ENCODE results near the gene FADS2. TPM values are rescaled to one million over a fixed set of nuclear protein-coding genes. Genes with fewer than 3 reads are reported as not detected.
"Not testable (repeated sequence)": the region's sequence is repeated elsewhere in the genome, so short reads cannot be mapped to it uniquely, and the experiment has no call there.

The FADS2 gene
- total RNA-seq, 2 experiments from 2014 or later: 32.1 to 34.1 TPM

GRCh38 chr11:61880454-61880853 is 52.4 kb downstream of the FADS2 start:
- H3K9me3 Mint-ChIP-seq: no peaks in the 10 kb centered on the region
- no peak overlapping the region for H3K27ac Mint-ChIP-seq
- H3K27me3 Mint-ChIP-seq (ENCODE audit: low read depth): no peaks in the 10 kb centered on the region
- no peak overlapping the region for H3K4me3 Mint-ChIP-seq
- intact Hi-C loops (cut with micrococcal nuclease): no loop called here
- no peak for DNase-seq
- CTCF ChIA-PET: interaction anchor here (1.1 to 4.0 kb wide), 4 partner anchors 10 to 202 kb away, joined by 4 to 17 read pairs (median 8); no protein-coding TSS in a partner anchor
- no peaks in the 10 kb centered on the region for H3K4me1 Mint-ChIP-seq (ENCODE audit: low read depth)
- H3K36me3 Mint-ChIP-seq (ENCODE audit: low read depth): no peaks in the 10 kb centered on the region

DNA sequence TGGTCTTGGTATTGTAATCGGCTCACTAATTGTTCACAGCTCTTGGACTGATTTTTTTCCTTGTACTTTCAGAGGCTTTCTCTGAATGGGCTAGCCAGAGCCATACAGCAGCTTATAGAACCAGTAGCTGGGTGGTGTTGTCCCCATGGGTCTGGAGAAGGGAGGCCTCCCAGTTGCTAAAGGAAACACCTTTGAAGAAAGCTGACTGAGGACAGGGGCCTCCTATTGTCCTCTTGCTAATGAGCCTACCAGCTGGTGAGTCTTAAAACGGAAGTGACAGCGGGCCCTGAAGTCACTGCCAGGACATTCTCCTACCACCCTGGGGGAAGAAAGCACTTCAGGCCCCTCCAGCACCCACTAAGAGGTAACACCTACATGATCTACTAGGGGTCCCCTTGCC is 53.3 kb downstream of the FADS2 start:
- no peak for DNase-seq
- CTCF ChIA-PET: interaction anchor here (0.6 to 4.0 kb wide), 9 partner anchors 9 to 502 kb away, joined by 3 to 17 read pairs (median 4); no protein-coding TSS in a partner anchor
- no peaks in the 10 kb centered on the region for H3K4me1 Mint-ChIP-seq (ENCODE audit: low read depth)
- no peak overlapping the region for H3K4me3 Mint-ChIP-seq
- no peaks in the 10 kb centered on the region for H3K27me3 Mint-ChIP-seq (ENCODE audit: low read depth)
- H3K36me3 Mint-ChIP-seq (ENCODE audit: low read depth): no peaks in the 10 kb centered on the region
- H3K27ac Mint-ChIP-seq: no peak overlapping the region
- no peaks in the 10 kb centered on the region for H3K9me3 Mint-ChIP-seq
- intact Hi-C loops (cut with micrococcal nuclease): no loop called here

GRCh38 chr11:61882267-61882666 is 54.2 kb downstream of the FADS2 start:
- H3K27me3 Mint-ChIP-seq (ENCODE audit: low read depth): not testable (repeated sequence)

GRCh38 chr11:61882879-61883278 is 54.8 kb downstream of the FADS2 start:
- intact Hi-C loops (cut with micrococcal nuclease): no loop called here
- Mint-ChIP-seq H3K36me3 (ENCODE audit: low read depth) (no peaks in the 10 kb centered on the region), H3K27ac (no peak overlapping the region), H3K27me3 (ENCODE audit: low read depth) (no peaks in the 10 kb centered on the region), H3K9me3 (no peaks in the 10 kb centered on the region), H3K4me3 (no peak overlapping the region), H3K4me1 (ENCODE audit: low read depth) (no peaks in the 10 kb centered on the region)
- CTCF ChIA-PET: interaction anchor here (1.2 kb wide), 1 partner anchor 15 kb away, joined by 5 read pairs; no protein-coding TSS in a partner anchor
- DNase-seq: no peak

More at GRCh38 chr11:61882267-61882666, 54.2 kb downstream of the FADS2 start:
- H3K27ac Mint-ChIP-seq; DNase-seq; intact Hi-C loops (cut with micrococcal nuclease); H3K4me1 Mint-ChIP-seq (ENCODE audit: low read depth); H3K36me3 Mint-ChIP-seq (ENCODE audit: low read depth); H3K9me3 Mint-ChIP-seq; H3K4me3 Mint-ChIP-seq: not testable (repeated sequence)
- CTCF ChIA-PET: interaction anchor here (1.3 to 4.0 kb wide), 5 partner anchors 10 to 200 kb away, joined by 3 to 17 read pairs (median 7); no protein-coding TSS in a partner anchor

GRCh38 chr11:61883327-61883726 is 55.2 kb downstream of the FADS2 start:
- Mint-ChIP-seq H3K4me1 (ENCODE audit: low read depth) (no peaks in the 10 kb centered on the region), H3K9me3 (no peaks in the 10 kb centered on the region), H3K27ac (no peak overlapping the region), H3K36me3 (ENCODE audit: low read depth) (no peaks in the 10 kb centered on the region), H3K27me3 (ENCODE audit: low read depth) (no peaks in the 10 kb centered on the region), H3K4me3 (no peak overlapping the region)
- CTCF ChIA-PET: interaction anchor here (1.2 to 1.8 kb wide), 2 partner anchors 14 to 225 kb away, joined by 5 to 6 read pairs; no protein-coding TSS in a partner anchor
- no peak for DNase-seq
- intact Hi-C loops (cut with micrococcal nuclease): no loop called here

GRCh38 chr11:61883947-61884346 is 55.8 kb downstream of the FADS2 start:
- H3K4me1 Mint-ChIP-seq (ENCODE audit: low read depth): no peaks in the 10 kb centered on the region
- H3K9me3 Mint-ChIP-seq: no peaks in the 10 kb centered on the region
- DNase-seq: no peak
- no peak overlapping the region for H3K27ac Mint-ChIP-seq
- H3K36me3 Mint-ChIP-seq (ENCODE audit: low read depth): no peaks in the 10 kb centered on the region
- no peaks in the 10 kb centered on the region for H3K27me3 Mint-ChIP-seq (ENCODE audit: low read depth)
- H3K4me3 Mint-ChIP-seq: no peak overlapping the region
- CTCF ChIA-PET: interaction anchor here (1.2 to 1.8 kb wide), 3 partner anchors 13 to 224 kb away, joined by 5 to 6 read pairs (median 5); no protein-coding TSS in a partner anchor
- intact Hi-C loops (cut with micrococcal nuclease): no loop called here

DNA sequence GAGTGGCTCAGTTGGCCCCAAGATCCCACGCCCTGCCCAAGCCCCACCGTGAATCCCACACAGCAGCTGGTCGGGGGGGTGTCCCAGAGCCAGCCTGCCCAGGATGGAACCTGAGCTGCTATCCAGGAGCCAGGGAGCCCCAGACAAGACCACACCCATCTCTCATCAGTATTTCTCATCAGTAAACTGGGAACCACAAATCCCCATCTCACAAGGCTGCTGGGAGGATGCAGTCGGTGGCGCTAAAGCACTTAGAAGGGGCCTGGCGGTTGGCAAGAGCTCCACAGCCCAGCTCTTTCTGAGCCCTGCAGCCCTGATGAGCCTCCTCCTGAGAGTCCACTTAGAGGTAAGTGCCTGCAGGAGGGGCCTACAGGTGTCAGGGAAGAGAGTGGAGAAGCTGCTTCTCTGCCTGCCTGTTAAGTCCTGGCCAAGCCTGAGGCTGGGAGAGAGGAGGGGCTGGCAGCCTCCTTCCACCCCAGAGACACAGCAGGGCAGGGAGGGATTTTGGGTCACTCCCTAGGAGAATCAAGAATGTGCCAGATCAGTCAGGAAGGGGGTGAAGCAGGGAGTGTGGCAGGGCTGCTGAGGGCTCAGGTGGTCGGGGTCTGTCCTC is 57.2 kb downstream of the FADS2 start:
- intact Hi-C loops (cut with micrococcal nuclease): no loop called here
- Mint-ChIP-seq H3K9me3 (no peaks in the 10 kb centered on the region), H3K36me3 (ENCODE audit: low read depth) (no peaks in the 10 kb centered on the region), H3K27me3 (ENCODE audit: low read depth) (no peaks in the 10 kb centered on the region), H3K4me3 (no peak overlapping the region), H3K4me1 (ENCODE audit: low read depth) (no peaks in the 10 kb centered on the region), H3K27ac (no peak overlapping the region)
- DNase-seq: no peak
- CTCF ChIA-PET: interaction anchor here (0.6 to 1.8 kb wide), 4 partner anchors 12 to 900 kb away, joined by 3 to 6 read pairs (median 5); no protein-coding TSS in a partner anchor

DNA sequence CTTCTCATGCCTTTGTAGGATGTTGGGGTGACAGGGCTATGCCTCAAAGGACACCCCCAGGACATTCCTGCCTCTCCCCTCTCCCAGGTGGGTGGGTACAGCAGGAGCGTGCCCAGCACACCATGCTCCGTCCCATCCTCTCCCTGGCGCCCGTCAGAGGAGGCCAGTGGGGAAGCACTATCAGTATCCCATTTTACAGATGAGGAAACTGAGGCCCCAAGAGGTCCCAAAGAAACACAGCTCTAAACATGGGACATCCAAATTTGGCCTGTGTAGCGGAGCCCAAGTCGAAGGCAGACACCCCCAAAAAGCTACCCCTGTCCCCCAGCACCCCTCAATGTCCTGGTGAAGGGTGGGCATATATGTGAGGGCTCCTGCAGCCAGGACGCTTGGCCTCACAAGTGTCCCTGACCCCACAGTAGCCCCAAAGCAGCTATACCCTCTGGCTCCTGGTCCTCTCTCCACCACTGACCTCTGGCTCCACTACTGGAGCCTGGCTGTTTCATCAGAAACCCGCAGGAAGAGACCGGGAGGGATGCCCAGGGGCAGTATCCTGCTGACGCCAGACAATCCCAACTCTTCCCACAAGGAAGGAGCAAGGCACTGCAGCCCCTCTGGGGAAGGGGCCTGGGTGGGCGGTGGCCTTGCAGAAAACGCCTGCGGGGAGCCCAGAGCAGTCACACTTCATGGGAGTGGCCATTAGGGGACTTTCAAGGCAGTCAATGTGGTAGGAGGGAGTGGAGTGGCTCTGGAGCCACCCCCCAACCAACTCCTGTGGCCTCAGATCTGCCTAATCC is 57.9 kb downstream of the FADS2 start:
- CTCF ChIA-PET: interaction anchor here (1.0 to 1.8 kb wide), 4 partner anchors 12 to 196 kb away, joined by 3 to 5 read pairs (median 4); no protein-coding TSS in a partner anchor
- Mint-ChIP-seq H3K4me1 (ENCODE audit: low read depth) (peaks cover 5% of the 10 kb centered on the region), H3K27me3 (ENCODE audit: low read depth) (no peaks in the 10 kb centered on the region), H3K27ac (no peak overlapping the region), H3K4me3 (no peak overlapping the region), H3K36me3 (ENCODE audit: low read depth) (no peaks in the 10 kb centered on the region), H3K9me3 (no peaks in the 10 kb centered on the region)
- intact Hi-C loops (cut with micrococcal nuclease): no loop called here
- DNase-seq: no peak

DNA sequence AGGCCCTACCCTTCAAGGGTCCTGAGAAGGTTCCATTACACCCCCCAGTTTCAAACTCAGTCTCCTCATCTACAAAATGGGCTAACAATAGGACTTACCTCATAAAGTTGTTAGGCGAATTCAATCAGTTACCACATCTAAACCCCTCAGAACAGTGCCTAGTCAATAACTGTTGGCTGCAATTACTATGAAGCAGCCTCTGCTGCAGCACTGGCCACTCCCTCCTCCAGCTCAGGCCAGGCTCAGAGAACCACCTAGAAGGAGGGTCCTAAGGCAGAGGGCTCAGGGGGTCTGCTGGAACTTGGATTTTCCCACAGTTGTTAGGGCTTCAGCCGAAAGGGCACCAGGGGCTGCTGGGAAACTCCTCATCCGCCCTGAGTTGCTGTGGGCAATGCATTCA is 58.5 kb downstream of the FADS2 start:
- no peaks in the 10 kb centered on the region for H3K36me3 Mint-ChIP-seq (ENCODE audit: low read depth)
- CTCF ChIA-PET: interaction anchor here (1.0 to 1.3 kb wide), 2 partner anchors 11 to 196 kb away, joined by 3 read pairs; no protein-coding TSS in a partner anchor
- H3K4me1 Mint-ChIP-seq (ENCODE audit: low read depth): peaks cover 5% of the 10 kb centered on the region
- no peak for DNase-seq
- H3K9me3 Mint-ChIP-seq: no peaks in the 10 kb centered on the region
- H3K27me3 Mint-ChIP-seq (ENCODE audit: low read depth): no peaks in the 10 kb centered on the region
- no peak overlapping the region for H3K4me3 Mint-ChIP-seq
- intact Hi-C loops (cut with micrococcal nuclease): no loop called here
- H3K27ac Mint-ChIP-seq: no peak overlapping the region

- H3K4me3 Mint-ChIP-seq: no peak overlapping the region
- no peaks in the 10 kb centered on the region for H3K9me3 Mint-ChIP-seq
- intact Hi-C loops (cut with micrococcal nuclease): no loop called here
Measured at GRCh38 chr11:61887839-61888494, 59.9 kb downstream of the FADS2 start.

GRCh38 chr11:61888590-61888989 is 60.5 kb downstream of the FADS2 start:
- H3K9me3 Mint-ChIP-seq: no peaks in the 10 kb centered on the region
- no peak overlapping the region for H3K27ac Mint-ChIP-seq
- H3K27me3 Mint-ChIP-seq (ENCODE audit: low read depth): no peaks in the 10 kb centered on the region
- peaks cover 6% of the 10 kb centered on the region for H3K4me1 Mint-ChIP-seq (ENCODE audit: low read depth)
- CTCF ChIA-PET: interaction anchor here (0.7 to 1.3 kb wide), 3 partner anchors 10 to 194 kb away, joined by 3 to 6 read pairs (median 3); no protein-coding TSS in a partner anchor
- H3K36me3 Mint-ChIP-seq (ENCODE audit: low read depth): no peaks in the 10 kb centered on the region
- no peak overlapping the region for H3K4me3 Mint-ChIP-seq
- intact Hi-C loops (cut with micrococcal nuclease): no loop called here
- DNase-seq: no peak

More at GRCh38 chr11:61887839-61888494, 59.9 kb downstream of the FADS2 start:
- DNase-seq: no peak
- H3K27ac Mint-ChIP-seq: no peak overlapping the region
- H3K27me3 Mint-ChIP-seq (ENCODE audit: low read depth): no peaks in the 10 kb centered on the region
- peaks cover 6% of the 10 kb centered on the region for H3K4me1 Mint-ChIP-seq (ENCODE audit: low read depth)
- no peaks in the 10 kb centered on the region for H3K36me3 Mint-ChIP-seq (ENCODE audit: low read depth)
- CTCF ChIA-PET: no interaction called here

DNA sequence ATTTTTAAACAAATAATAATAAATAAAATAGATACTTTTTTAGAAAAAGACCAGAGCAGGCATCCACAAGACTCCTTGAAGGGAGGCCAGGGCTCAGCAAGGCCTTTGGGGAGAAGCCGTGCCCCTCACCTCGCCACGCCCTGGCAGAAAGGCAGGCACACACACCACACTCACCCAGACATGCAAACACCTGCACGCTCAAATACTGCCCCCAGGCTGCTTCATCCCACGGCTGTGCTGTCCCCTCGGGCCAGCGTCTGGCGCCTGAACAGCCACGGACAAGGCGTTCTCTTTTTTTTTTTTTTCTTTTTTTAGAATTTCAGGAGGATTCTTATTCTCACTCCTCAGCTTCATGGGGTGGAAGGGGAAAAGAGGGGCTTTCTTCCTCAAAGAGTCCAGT is 61.7 kb downstream of the FADS2 start:
- peaks cover 10% of the 10 kb centered on the region for H3K4me1 Mint-ChIP-seq (ENCODE audit: low read depth)
- H3K4me3 Mint-ChIP-seq: no peak overlapping the region
- no peaks in the 10 kb centered on the region for H3K9me3 Mint-ChIP-seq
- intact Hi-C loops (cut with micrococcal nuclease): loop anchor here (2.0 kb wide), 1 partner anchor 61 kb away; the partner anchor contains the start of gene FADS2
- DNase-seq: no peak
- no peak overlapping the region for H3K27ac Mint-ChIP-seq
- CTCF ChIA-PET: interaction anchor here (1.0 to 1.3 kb wide), 2 partner anchors 9 kb away, joined by 3 to 4 read pairs; no protein-coding TSS in a partner anchor
- no peaks in the 10 kb centered on the region for H3K27me3 Mint-ChIP-seq (ENCODE audit: low read depth)
- H3K36me3 Mint-ChIP-seq (ENCODE audit: low read depth): no peaks in the 10 kb centered on the region
